Right kidney (tissue), 1 donor: ENCODE results near the gene MYBPC3.
"Not testable (repeated sequence)": the region's sequence is repeated elsewhere in the genome, so short reads cannot be mapped to it uniquely, and the experiment has no call there.

Source experiments
- DNase-seq: peaks from one replicate; pipeline ENCODE4 v3.0.0-alpha.2; 2016

Gene MYBPC3

GRCh38 chr11:47337229-47337924 lies 15.1 kb downstream of the MYBPC3 start:
- DNase-seq: no peak

GRCh38 chr11:47336595-47336994 lies 15.9 kb downstream of the MYBPC3 start:
- no peak for DNase-seq

GRCh38 chr11:47335733-47336132 lies 16.8 kb downstream of the MYBPC3 start:
- DNase-seq: no peak

- DNase-seq: not testable (repeated sequence)
These were observed 17.6 kb downstream of the MYBPC3 start for GRCh38 chr11:47334699-47335411.

- DNase-seq: no peak
These were observed 18.5 kb downstream of the MYBPC3 start for GRCh38 chr11:47333886-47334443.

GRCh38 chr11:47333526-47333845 lies 19.0 kb downstream of the MYBPC3 start:
- no peak for DNase-seq

- no peak for DNase-seq
These were observed 19.5 kb downstream of the MYBPC3 start for GRCh38 chr11:47332791-47333525.

GRCh38 chr11:47332303-47332711 lies 20.2 kb downstream of the MYBPC3 start:
- DNase-seq: no peak

GRCh38 chr11:47331454-47332302 lies 20.8 kb downstream of the MYBPC3 start:
- DNase-seq: no peak

GRCh38 chr11:47329987-47330931 lies 22.2 kb downstream of the MYBPC3 start:
- no peak for DNase-seq

GRCh38 chr11:47329431-47329986 lies 23.0 kb downstream of the MYBPC3 start:
- no peak for DNase-seq

- DNase-seq: no peak
These were observed 23.8 kb downstream of the MYBPC3 start for GRCh38 chr11:47328449-47329390.

GRCh38 chr11:47327949-47328348 lies 24.6 kb downstream of the MYBPC3 start:
- no peak for DNase-seq

- DNase-seq: no peak
These were observed 25.5 kb downstream of the MYBPC3 start for GRCh38 chr11:47327025-47327424.

- no peak for DNase-seq
These were observed 26.3 kb downstream of the MYBPC3 start for GRCh38 chr11:47326198-47326597.

- DNase-seq: no peak
These were observed 27.0 kb downstream of the MYBPC3 start for GRCh38 chr11:47325271-47326041.

GRCh38 chr11:47324520-47324919 lies 28.0 kb downstream of the MYBPC3 start:
- DNase-seq: no peak

- no peak for DNase-seq
These were observed 34.3 kb downstream of the MYBPC3 start for GRCh38 chr11:47318166-47318565.
